ENCODE data around the gene ZNF611.
"Not testable (repeated sequence)": the region's sequence is repeated elsewhere in the genome, so short reads cannot be mapped to it uniquely, and the experiment has no call there.

Gene ZNF611

GRCh38 chr19:52685811-52686210 is 49.0 kb downstream of the ZNF611 start:
- no peaks in the 10 kb centered on the region for H3K27me3 ChIP-seq (replicated peaks)
- in situ Hi-C loops (cut with HindIII; ENCODE audit: low pct_ligation_motif_present, low sequenced_read_pairs): no loop called here
- DNase-seq: no peak
- H3K36me3 ChIP-seq (replicated peaks): no peaks in the 10 kb centered on the region
- no peak for TF ChIP-seq CTCF (IDR thresholded peaks at IDR 0.05; ENCODE audit: low read depth, low read length, missing control alignments)
- no peak overlapping the region for H3K4me3 ChIP-seq (ENCODE audit: low read depth, low read length)
- H3K27ac ChIP-seq: no peak overlapping the region

GRCh38 chr19:52681216-52681615 is 53.6 kb downstream of the ZNF611 start:
- H3K27me3 ChIP-seq (replicated peaks); in situ Hi-C loops (cut with HindIII; ENCODE audit: low pct_ligation_motif_present, low sequenced_read_pairs); H3K27ac ChIP-seq; DNase-seq; H3K36me3 ChIP-seq (replicated peaks); H3K4me3 ChIP-seq (ENCODE audit: low read depth, low read length): not testable (repeated sequence)

- in situ Hi-C loops (cut with HindIII; ENCODE audit: low pct_ligation_motif_present, low sequenced_read_pairs): no loop called here
- Histone ChIP-seq H3K4me3 (ENCODE audit: low read depth, low read length) (no peak overlapping the region), H3K36me3 (replicated peaks) (no peaks in the 10 kb centered on the region), H3K27ac (no peak overlapping the region), H3K27me3 (replicated peaks) (no peaks in the 10 kb centered on the region)
- no peak for DNase-seq
- no peak for TF ChIP-seq CTCF (IDR thresholded peaks at IDR 0.05; ENCODE audit: low read depth, low read length, missing control alignments)
Observed at GRCh38 chr19:52679598-52679997, 55.2 kb downstream of the ZNF611 start.

- H3K27ac ChIP-seq; H3K27me3 ChIP-seq (replicated peaks); H3K36me3 ChIP-seq (replicated peaks); H3K4me3 ChIP-seq (ENCODE audit: low read depth, low read length); in situ Hi-C loops (cut with HindIII; ENCODE audit: low pct_ligation_motif_present, low sequenced_read_pairs); DNase-seq: not testable (repeated sequence)
Observed at GRCh38 chr19:52675239-52675638, 59.6 kb downstream of the ZNF611 start.

- no peak for TF ChIP-seq CTCF (IDR thresholded peaks at IDR 0.05; ENCODE audit: low read depth, low read length, missing control alignments)
- Histone ChIP-seq H3K27me3 (replicated peaks) (no peaks in the 10 kb centered on the region), H3K27ac (no peak overlapping the region), H3K4me3 (ENCODE audit: low read depth, low read length) (no peak overlapping the region), H3K36me3 (replicated peaks) (no peaks in the 10 kb centered on the region)
- in situ Hi-C loops (cut with HindIII; ENCODE audit: low pct_ligation_motif_present, low sequenced_read_pairs): no loop called here
- no peak for DNase-seq
Observed at GRCh38 chr19:52673014-52673413, 61.8 kb downstream of the ZNF611 start.

GRCh38 chr19:52670046-52670445 is 64.8 kb downstream of the ZNF611 start:
- in situ Hi-C loops (cut with HindIII; ENCODE audit: low pct_ligation_motif_present, low sequenced_read_pairs): no loop called here
- no peak for TF ChIP-seq CTCF (IDR thresholded peaks at IDR 0.05; ENCODE audit: low read depth, low read length, missing control alignments)
- Histone ChIP-seq H3K27me3 (replicated peaks) (no peaks in the 10 kb centered on the region), H3K4me3 (ENCODE audit: low read depth, low read length) (no peak overlapping the region), H3K27ac (no peak overlapping the region), H3K36me3 (replicated peaks) (no peaks in the 10 kb centered on the region)
- no peak for DNase-seq

GRCh38 chr19:52669586-52669985 is 65.3 kb downstream of the ZNF611 start:
- no peak for TF ChIP-seq CTCF (IDR thresholded peaks at IDR 0.05; ENCODE audit: low read depth, low read length, missing control alignments)
- in situ Hi-C loops (cut with HindIII; ENCODE audit: low pct_ligation_motif_present, low sequenced_read_pairs): no loop called here
- Histone ChIP-seq H3K27ac (no peak overlapping the region), H3K4me3 (ENCODE audit: low read depth, low read length) (no peak overlapping the region), H3K27me3 (replicated peaks) (no peaks in the 10 kb centered on the region), H3K36me3 (replicated peaks) (no peaks in the 10 kb centered on the region)
- no peak for DNase-seq
